Keratinocyte (primary cell): ENCODE measurements around the gene TPRA1.

Source experiments
- EZH2 ChIP-seq: IDR thresholded peaks from one replicate; pipeline ENCODE4 v1.6.1; 2012; ENCODE audit warnings: inconsistent platforms, mild to moderate bottlenecking, low read length, moderate library complexity
- TF ChIP-seq, protein P1 (sequence below), 3 experiments: IDR thresholded peaks in 1 of 3; conservative IDR thresholded peaks in 1 of 3; optimal IDR thresholded peaks in 1 of 3; 2 replicates in 2 of 3; 3 replicates in 1 of 3; pipeline versions ENCODE3 to v1.5.1; 2011; ENCODE audit warnings: low read length in 3 of 3, mild to moderate bottlenecking in 3 of 3, moderate library complexity in 2 of 3, control low read depth in 1 of 3, inconsistent platforms in 1 of 3; ENCODE audit not compliant: insufficient read depth in 2 of 3; ENCODE audit errors: extremely low read depth in 1 of 3

DNA sequence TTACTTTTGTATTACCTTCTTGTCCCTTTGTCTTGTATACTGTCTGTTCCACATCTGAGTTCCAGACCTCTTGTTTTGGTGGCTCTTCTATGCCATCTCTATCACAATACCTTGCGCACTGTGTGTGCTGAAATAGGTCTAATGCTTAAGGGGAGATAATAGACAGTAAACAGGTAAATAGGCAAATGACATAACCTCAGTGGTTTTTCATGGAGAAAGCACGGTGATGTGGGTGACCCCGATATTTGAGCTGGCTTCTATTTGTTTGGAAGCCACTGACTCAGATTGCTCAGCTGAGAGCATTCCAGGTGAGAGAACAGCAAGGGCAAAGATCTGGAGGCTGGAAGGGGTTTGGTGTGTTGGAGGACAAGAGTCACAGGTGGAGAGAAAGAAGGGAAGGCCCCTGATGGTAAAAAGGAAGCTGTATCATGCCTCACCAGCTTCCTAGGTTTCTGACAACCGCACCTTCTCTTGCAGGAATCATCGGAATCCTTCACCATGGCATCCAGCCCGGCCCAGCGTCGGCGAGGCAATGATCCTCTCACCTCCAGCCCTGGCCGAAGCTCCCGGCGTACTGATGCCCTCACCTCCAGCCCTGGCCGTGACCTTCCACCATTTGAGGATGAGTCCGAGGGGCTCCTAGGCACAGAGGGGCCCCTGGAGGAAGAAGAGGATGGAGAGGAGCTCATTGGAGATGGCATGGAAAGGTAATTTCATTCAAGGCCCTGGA, 8.5 kb upstream of the TPRA1 start:
- no peak for TF ChIP-seq EZH2
- TF ChIP-seq, protein P1, sequence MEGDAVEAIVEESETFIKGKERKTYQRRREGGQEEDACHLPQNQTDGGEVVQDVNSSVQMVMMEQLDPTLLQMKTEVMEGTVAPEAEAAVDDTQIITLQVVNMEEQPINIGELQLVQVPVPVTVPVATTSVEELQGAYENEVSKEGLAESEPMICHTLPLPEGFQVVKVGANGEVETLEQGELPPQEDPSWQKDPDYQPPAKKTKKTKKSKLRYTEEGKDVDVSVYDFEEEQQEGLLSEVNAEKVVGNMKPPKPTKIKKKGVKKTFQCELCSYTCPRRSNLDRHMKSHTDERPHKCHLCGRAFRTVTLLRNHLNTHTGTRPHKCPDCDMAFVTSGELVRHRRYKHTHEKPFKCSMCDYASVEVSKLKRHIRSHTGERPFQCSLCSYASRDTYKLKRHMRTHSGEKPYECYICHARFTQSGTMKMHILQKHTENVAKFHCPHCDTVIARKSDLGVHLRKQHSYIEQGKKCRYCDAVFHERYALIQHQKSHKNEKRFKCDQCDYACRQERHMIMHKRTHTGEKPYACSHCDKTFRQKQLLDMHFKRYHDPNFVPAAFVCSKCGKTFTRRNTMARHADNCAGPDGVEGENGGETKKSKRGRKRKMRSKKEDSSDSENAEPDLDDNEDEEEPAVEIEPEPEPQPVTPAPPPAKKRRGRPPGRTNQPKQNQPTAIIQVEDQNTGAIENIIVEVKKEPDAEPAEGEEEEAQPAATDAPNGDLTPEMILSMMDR (optimal IDR thresholded peaks at IDR 0.05 in 1 of 3, IDR thresholded peaks at IDR 0.05 in 1 of 3, conservative IDR thresholded peaks at IDR 0.05 in 1 of 3; ENCODE audit: extremely low read depth in 1 of 3, insufficient read depth in 2 of 3, low read length in 3 of 3) = no peak
